B cell (primary cell): Measurements from ENCODE around the gene ACTL8. TPM values are rescaled to one million over a fixed set of nuclear protein-coding genes. Genes with fewer than 3 reads are reported as not detected.

Source experiments
- ATAC-seq: fragments of 200-7000 bp; cut with Tn5 transposase; one replicate; pipeline ENCODE4 v1.10.0; 2021; ENCODE audit warnings: low read depth, mild to moderate bottlenecking, moderate number of reproducible peaks, moderate library complexity
- CTCF ChIA-PET: fragments of 350-600 bp; sonication (Branson Sonifier 250); formaldehyde crosslinking; loops from one replicate; lab custom pipeline; 2021; ENCODE audit warnings: antibody characterized with exemption, inconsistent platforms; lab: Charles Lee
- POLR2A ChIA-PET: fragments of 350-600 bp; sonication (Branson Sonifier 250); formaldehyde crosslinking; loops from one replicate; lab custom pipeline; 2021; ENCODE audit warnings: antibody characterized with exemption; lab: Charles Lee
- DNase-seq: peaks from one replicate; pipeline ENCODE4 v3.0.0; 2013
- H2AFZ ChIP-seq: 2 replicates; pipeline ENCODE4 v1.6.1; 2012; ENCODE audit warnings: mild to moderate bottlenecking, low read depth, low read length; ENCODE audit not compliant: insufficient read depth, poor library complexity, severe bottlenecking
- H3K27ac ChIP-seq, 2 donors: 1 replicate in 1 of 2; 2 replicates in 1 of 2; pipeline ENCODE4 v1.5.1; 2012 to 2013; ENCODE audit warnings: low read length in 2 of 2, mild to moderate bottlenecking in 2 of 2, moderate library complexity in 1 of 2
- H3K27me3 ChIP-seq, 4 experiments: fragments of 200-600 bp in 1 of 4; sonication (generic) in 1 of 4; replicated peaks in 1 of 4; 1 replicate in 2 of 4; 2 replicates in 2 of 4; pipeline versions ENCODE4 v1.6.1 to v1.7.0; 2013 to 2016; ENCODE audit warnings: low read length in 3 of 4, mild to moderate bottlenecking in 2 of 4, mixed read lengths in 1 of 4, moderate library complexity in 1 of 4; ENCODE audit not compliant: insufficient read depth in 4 of 4, control insufficient read depth in 3 of 4; ENCODE audit errors: control extremely low read depth in 1 of 4
- H3K36me3 ChIP-seq, 2 experiments: replicated peaks in 1 of 2; 1 replicate in 1 of 2; 2 replicates in 1 of 2; pipeline versions ENCODE4 v1.6.1 to v1.7.1; 2013; ENCODE audit warnings: low read length in 1 of 2; ENCODE audit not compliant: insufficient read depth in 2 of 2, control insufficient read depth in 1 of 2; ENCODE audit errors: control extremely low read depth in 1 of 2, extremely low read depth in 1 of 2
- H3K4me1 ChIP-seq, 2 donors: fragments of 200-600 bp in 1 of 2; sonication (generic) in 1 of 2; 1 replicate in 1 of 2; 2 replicates in 1 of 2; pipeline versions ENCODE4 v1.5.1 to v1.6.1; 2013 to 2017; ENCODE audit warnings: low read length in 2 of 2; ENCODE audit not compliant: control insufficient read depth in 2 of 2, insufficient read depth in 2 of 2
- H3K4me2 ChIP-seq: replicated peaks from 2 replicates; pipeline ENCODE3; 2012; ENCODE audit warnings: mild to moderate bottlenecking, low read depth, low read length; ENCODE audit not compliant: poor library complexity, severe bottlenecking
- H3K4me3 ChIP-seq, 5 experiments: fragments of 200-600 bp in 1 of 5; sonication (generic) in 1 of 5; 1 replicate in 3 of 5; 2 replicates in 2 of 5; pipeline versions ENCODE4 v1.5.1 to v1.7.0; 2011 to 2016; ENCODE audit warnings: low read length in 4 of 5, mild to moderate bottlenecking in 4 of 5, low read depth in 2 of 5, control low read depth in 1 of 5, moderate library complexity in 1 of 5; ENCODE audit not compliant: insufficient read depth in 1 of 5; ENCODE audit errors: control extremely low read depth in 1 of 5, extremely low read depth in 1 of 5
- H3K79me2 ChIP-seq: fragments of 200-600 bp; sonication (generic); one replicate; pipeline ENCODE4 v1.6.0; 2016; ENCODE audit warnings: low read length; ENCODE audit not compliant: control insufficient read depth, insufficient read depth
- H3K9ac ChIP-seq: fragments of 200-600 bp; sonication (generic); 2 replicates; pipeline ENCODE4 v1.6.1; 2017; ENCODE audit warnings: mild to moderate bottlenecking, low read length, moderate library complexity
- H3K9me3 ChIP-seq, 3 donors: one replicate each; pipeline versions ENCODE4 v1.6.1 to v1.7.1; 2013; ENCODE audit warnings: low read length in 2 of 3; ENCODE audit not compliant: control insufficient read depth in 2 of 3, insufficient read depth in 1 of 3; ENCODE audit errors: control extremely low read depth in 1 of 3
- H4K20me1 ChIP-seq: 2 replicates; pipeline ENCODE4 v1.6.0; 2012; ENCODE audit warnings: mild to moderate bottlenecking, low read length; ENCODE audit not compliant: insufficient read depth, control insufficient read depth, poor library complexity, severe bottlenecking
- H3K27ac Mint-ChIP-seq: one replicate; pipeline ENCODE4 v1.8.0; 2021; ENCODE audit warnings: mixed read lengths
- H3K27me3 Mint-ChIP-seq: one replicate; pipeline ENCODE4 v1.8.0; 2021; ENCODE audit warnings: mixed read lengths
- H3K4me1 Mint-ChIP-seq: one replicate; pipeline ENCODE4 v1.8.0; 2021; ENCODE audit warnings: mixed read lengths
- H3K4me3 Mint-ChIP-seq: one replicate; pipeline ENCODE4 v1.8.0; 2021; ENCODE audit warnings: mixed read lengths
- H3K9me3 Mint-ChIP-seq: one replicate; pipeline ENCODE4 v1.8.0; 2022; ENCODE audit warnings: mixed read lengths; ENCODE audit not compliant: insufficient read depth
- CTCF ChIP-seq: fragments of 200-600 bp; IDR thresholded peaks from one replicate; pipeline ENCODE4 v1.8.0; 2022; ENCODE audit warnings: antibody characterized with exemption, mild to moderate bottlenecking
- EZH2 ChIP-seq: IDR thresholded peaks from 2 replicates; pipeline ENCODE4 v1.6.1; 2012; ENCODE audit warnings: borderline replicate concordance, low read depth, mild to moderate bottlenecking, moderate library complexity, low read length; ENCODE audit not compliant: insufficient read depth, poor library complexity, severe bottlenecking
- WGBS: methylation state at CpG from one replicate; pipeline ENCODE4 v1.1.5; 2013; ENCODE audit warnings: missing lambda C conversion rate; ENCODE audit not compliant: insufficient coverage; 5-methylcytosine and 5-hydroxymethylcytosine counted together
- intact Hi-C: fragments of 100-400 bp; cut with micrococcal nuclease; formaldehyde crosslinking; loops from one replicate; pipeline ENCODE4 v1.10.0; 2022
- polyA plus RNA-seq: library from polyadenylated mRNA; depleted of rRNA; stranded (reverse); fragments of >200 nt; gene quantifications from 2 replicates; pipeline ENCODE4 v1.2.3, GENCODE V29; 2012
- total RNA-seq, 2 donors: library from RNA; stranded (reverse); fragments of 120-200 nt in 1 of 2; gene quantifications; 1 replicate in 1 of 2; 2 replicates in 1 of 2; pipeline versions ENCODE4 v1.2.3 to v1.2.4, GENCODE V29; 2013 to 2022

The ACTL8 gene
- total and polyA plus RNA-seq, 2 donors (not counting 1 experiment from before 2014, with no cell fraction given), result not detected

GRCh38 chr1:17845583-17845982 is 90.5 kb downstream of the ACTL8 start:
- no peaks in the 10 kb centered on the region for H3K79me2 ChIP-seq
- Mint-ChIP-seq H3K27me3 (peaks cover 12% of the 10 kb centered on the region), H3K9me3 (peaks cover 4% of the 10 kb centered on the region), H3K4me1 (no peaks in the 10 kb centered on the region), H3K27ac (no peak overlapping the region), H3K4me3 (no peak overlapping the region)
- intact Hi-C loops, result no loop called here
- ATAC-seq, result no peak
- no peak overlapping the region for H3K27ac ChIP-seq
- ChIA-PET CTCF (no interaction called here), POLR2A (no interaction called here)
- H3K4me2 ChIP-seq, result no peak overlapping the region
- peaks cover 0 to 3% (median 0%) of the 10 kb centered on the region in 4 experiments for H3K27me3 ChIP-seq
- H4K20me1 ChIP-seq, result no peaks in the 10 kb centered on the region
- no peak for DNase-seq
- TF ChIP-seq CTCF (no peak), EZH2 (no peak)
- 75% methylated on average over 4 of the region's 4 CpGs for WGBS
- H3K36me3 ChIP-seq, result no peaks in the 10 kb centered on the region
- H3K9me3 ChIP-seq, result peaks cover 0 to 3% (median 0%) of the 10 kb centered on the region in 3 donors
- no peak overlapping the region for H3K4me3 ChIP-seq
- H2AFZ ChIP-seq, result no peak overlapping the region
- no peaks in the 10 kb centered on the region for H3K4me1 ChIP-seq
- no peak overlapping the region for H3K9ac ChIP-seq

GRCh38 chr1:17846341-17846740 is 91.2 kb downstream of the ACTL8 start:
- no peak overlapping the region for H3K9ac ChIP-seq
- H3K79me2 ChIP-seq, result no peaks in the 10 kb centered on the region
- H3K4me1 Mint-ChIP-seq, result no peaks in the 10 kb centered on the region
- POLR2A ChIA-PET, result no interaction called here
- H3K4me2 ChIP-seq, result no peak overlapping the region
- WGBS, result no CpG with 5 or more reads among the region's 3 CpGs
- peaks cover 0 to 3% (median 0%) of the 10 kb centered on the region in 3 donors for H3K9me3 ChIP-seq
- H3K27me3 ChIP-seq, result no peaks in the 10 kb centered on the region
- CTCF ChIA-PET, result no interaction called here
- H2AFZ ChIP-seq, result no peak overlapping the region
- H3K27ac Mint-ChIP-seq, result no peak overlapping the region
- no peak overlapping the region for H3K4me3 ChIP-seq
- H3K27me3 Mint-ChIP-seq, result peaks cover 16% of the 10 kb centered on the region
- intact Hi-C loops, result no loop called here
- H4K20me1 ChIP-seq, result no peaks in the 10 kb centered on the region
- H3K36me3 ChIP-seq, result no peaks in the 10 kb centered on the region
- ATAC-seq (no peak), DNase-seq (no peak)
- H3K4me3 Mint-ChIP-seq, result no peak overlapping the region
- no peaks in the 10 kb centered on the region for H3K4me1 ChIP-seq
- H3K9me3 Mint-ChIP-seq, result peaks cover 4% of the 10 kb centered on the region
- TF ChIP-seq EZH2 (no peak), CTCF (no peak)
- H3K27ac ChIP-seq, result no peak overlapping the region
